ENCODE measurements around the gene SOAT2.

The SOAT2 gene, protein sequence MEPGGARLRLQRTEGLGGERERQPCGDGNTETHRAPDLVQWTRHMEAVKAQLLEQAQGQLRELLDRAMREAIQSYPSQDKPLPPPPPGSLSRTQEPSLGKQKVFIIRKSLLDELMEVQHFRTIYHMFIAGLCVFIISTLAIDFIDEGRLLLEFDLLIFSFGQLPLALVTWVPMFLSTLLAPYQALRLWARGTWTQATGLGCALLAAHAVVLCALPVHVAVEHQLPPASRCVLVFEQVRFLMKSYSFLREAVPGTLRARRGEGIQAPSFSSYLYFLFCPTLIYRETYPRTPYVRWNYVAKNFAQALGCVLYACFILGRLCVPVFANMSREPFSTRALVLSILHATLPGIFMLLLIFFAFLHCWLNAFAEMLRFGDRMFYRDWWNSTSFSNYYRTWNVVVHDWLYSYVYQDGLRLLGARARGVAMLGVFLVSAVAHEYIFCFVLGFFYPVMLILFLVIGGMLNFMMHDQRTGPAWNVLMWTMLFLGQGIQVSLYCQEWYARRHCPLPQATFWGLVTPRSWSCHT

GRCh38 chr12:53102883-53103807 is at the start of gene SOAT2:
TSS of gene SOAT2 (plus strand) at chr12:53103486. CDS start at chr12:53103578, 92 bp downstream.
- H3K4me3 ChIP-seq (replicated peaks in 1 of 2; ENCODE audit: low read depth in 2 of 2, low read length in 2 of 2) = no peak within 1 kb of the TSS
- TF ChIP-seq CTCF (IDR thresholded peaks at IDR 0.05; ENCODE audit: low read depth, low read length) = no peak
- DNase-seq (ENCODE audit: low read depth in 2 of 2) = no peak

GRCh38 chr12:53054112-53054878 is 49.0 kb upstream of the SOAT2 start:
- peak; percentile 87 to 92 for DNase-seq (ENCODE audit: low read depth in 2 of 2)
- H3K4me3 ChIP-seq (replicated peaks in 1 of 2; ENCODE audit: low read depth in 2 of 2, low read length in 2 of 2) = peak overlapping the region; percentile 16 to 18
- TF ChIP-seq CTCF (IDR thresholded peaks at IDR 0.05; ENCODE audit: low read depth, low read length) = no peak

GRCh38 chr12:53055471-53056266 is 47.6 kb upstream of the SOAT2 start:
- TF ChIP-seq CTCF (IDR thresholded peaks at IDR 0.05; ENCODE audit: low read depth, low read length) = no peak
- no peak for DNase-seq (ENCODE audit: low read depth in 2 of 2)
- H3K4me3 ChIP-seq (replicated peaks in 1 of 2; ENCODE audit: low read depth in 2 of 2, low read length in 2 of 2) = no peak overlapping the region

DNA sequence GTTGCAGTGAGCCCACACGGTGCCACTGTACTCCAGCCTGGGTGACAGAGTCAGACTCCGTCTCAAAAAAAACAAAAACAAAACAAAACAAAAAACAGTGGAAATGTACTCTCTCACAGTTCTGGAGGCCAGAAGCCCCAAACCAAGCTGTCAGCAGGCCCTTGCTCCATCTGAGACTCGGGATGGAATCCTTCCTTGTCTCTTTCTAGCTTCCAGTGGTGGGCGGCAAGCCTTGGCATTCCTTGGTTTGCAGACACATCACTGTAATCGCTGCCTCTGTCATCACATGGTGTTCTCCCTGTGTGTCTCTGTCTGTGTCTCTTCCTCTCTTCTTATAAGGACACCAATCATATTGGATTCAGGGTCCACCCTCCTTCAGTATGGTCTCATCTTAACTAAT is 47.0 kb upstream of the SOAT2 start:
- no peak for TF ChIP-seq CTCF (IDR thresholded peaks at IDR 0.05; ENCODE audit: low read depth, low read length)
- no peak for DNase-seq (ENCODE audit: low read depth in 2 of 2)
- no peak overlapping the region for H3K4me3 ChIP-seq (replicated peaks in 1 of 2; ENCODE audit: low read depth in 2 of 2, low read length in 2 of 2)

DNA sequence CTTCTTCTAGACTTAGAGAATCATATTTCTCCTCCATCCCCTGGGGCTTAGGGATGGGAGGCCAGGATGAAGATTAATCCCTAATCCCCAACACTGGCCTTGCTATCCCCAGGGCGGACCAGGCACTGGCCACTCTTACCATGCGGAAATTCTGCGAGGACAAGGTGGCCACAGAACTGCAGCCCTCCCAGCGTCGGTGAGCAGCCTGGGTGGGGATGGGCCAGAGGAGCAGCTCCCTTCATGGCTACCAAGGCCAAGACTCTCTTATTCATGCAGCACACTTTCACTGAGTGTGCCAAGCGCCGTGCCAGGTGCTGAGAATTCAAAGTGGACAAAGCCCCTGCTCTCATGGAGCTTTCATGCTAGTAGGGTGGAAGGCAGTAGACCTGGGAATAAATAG is 46.4 kb upstream of the SOAT2 start:
- H3K4me3 ChIP-seq (replicated peaks in 1 of 2; ENCODE audit: low read depth in 2 of 2, low read length in 2 of 2) = no peak overlapping the region
- DNase-seq (ENCODE audit: low read depth in 2 of 2) = no peak
- TF ChIP-seq CTCF (IDR thresholded peaks at IDR 0.05; ENCODE audit: low read depth, low read length) = no peak

Data from cardiac fibroblast (primary cell).